ENCODE data around the gene RAB23.

The RAB23 gene

DNA sequence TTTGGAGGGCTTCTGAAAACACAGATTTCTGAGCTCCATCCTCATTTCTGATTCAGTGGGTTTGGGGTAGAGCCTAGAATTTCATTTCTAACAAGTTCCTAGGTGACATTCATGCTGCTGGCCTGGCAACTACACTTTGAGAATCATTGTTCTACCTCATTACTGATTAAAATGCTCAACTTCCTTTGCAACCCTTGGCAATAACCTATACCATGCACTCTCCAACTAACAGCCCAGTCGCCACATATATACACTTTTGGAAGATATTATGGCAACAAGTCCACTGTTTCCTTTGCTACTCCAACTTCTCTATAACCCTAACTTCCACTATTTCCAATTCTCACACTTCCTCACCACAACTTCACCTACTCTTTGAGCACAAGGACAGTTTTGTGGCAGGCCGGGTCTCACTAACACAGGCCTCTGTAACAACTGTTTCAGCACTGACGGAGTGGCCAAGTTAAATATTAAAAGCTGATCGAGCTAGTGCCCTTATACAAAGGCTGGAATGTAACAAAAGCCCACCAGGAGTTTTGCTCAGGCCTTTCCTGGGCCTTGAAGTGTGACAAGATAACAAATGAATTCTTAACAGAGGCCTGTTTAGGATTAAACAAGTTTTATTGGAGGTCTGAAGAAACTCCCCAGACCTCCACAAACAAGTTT lies 32.1 kb upstream of the RAB23 start:
- H3K4me3 ChIP-seq (ENCODE audit: low read length in 2 of 2): no peak overlapping the region
- no peaks in the 10 kb centered on the region for H3K27me3 ChIP-seq (ENCODE audit: control insufficient read depth in 3 of 3, insufficient read depth in 3 of 3, low read depth in 1 of 3, low read length in 3 of 3)
- no peak overlapping the region for H2BK12ac ChIP-seq (ENCODE audit: low read length)
- no peak overlapping the region for H3K14ac ChIP-seq (ENCODE audit: low read length)
- peaks cover 7 to 12% of the 10 kb centered on the region in 2 donors for H3K4me1 ChIP-seq (ENCODE audit: control insufficient read depth in 2 of 2, insufficient read depth in 1 of 2, low read depth in 1 of 2, low read length in 2 of 2)
- no peak overlapping the region for H3K27ac ChIP-seq (replicated peaks; ENCODE audit: low read length)
- H3K23ac ChIP-seq (ENCODE audit: low read depth, low read length, poor library complexity): no peak overlapping the region
- no peak overlapping the region for H4K8ac ChIP-seq (ENCODE audit: low read depth, low read length)
- DNase-seq (ENCODE audit: low spot score): no peak
- H3K9me3 ChIP-seq (replicated peaks in 1 of 2; ENCODE audit: control insufficient read depth in 2 of 2, insufficient read depth in 1 of 2, low read depth in 1 of 2, low read length in 2 of 2): no peaks in the 10 kb centered on the region
- H3K36me3 ChIP-seq (replicated peaks in 1 of 2; ENCODE audit: control insufficient read depth in 2 of 2, insufficient read depth in 2 of 2, low read length in 2 of 2): no peaks in the 10 kb centered on the region
- H2BK15ac ChIP-seq (ENCODE audit: low read length): no peak overlapping the region
- H2AFZ ChIP-seq (ENCODE audit: low read length): peak overlapping the region; percentile 75
- no peaks in the 10 kb centered on the region for H3K79me1 ChIP-seq (ENCODE audit: low read depth, low read length)
- no peak overlapping the region for H3K4ac ChIP-seq (ENCODE audit: low read length)
- no peak overlapping the region for H2BK120ac ChIP-seq (ENCODE audit: low read depth, low read length)
- H2BK5ac ChIP-seq (ENCODE audit: low read length): no peak overlapping the region
- no peak overlapping the region for H3K4me2 ChIP-seq (ENCODE audit: insufficient read depth, low read length, poor library complexity, severe bottlenecking)
- H3K9ac ChIP-seq (ENCODE audit: low read depth, low read length, poor library complexity): no peak overlapping the region
- no peak overlapping the region for H3K18ac ChIP-seq (ENCODE audit: low read length)
- H2AK5ac ChIP-seq (ENCODE audit: low read depth, low read length): no peak overlapping the region
- WGBS, 2 donors (ENCODE audit: extremely low coverage in 2 of 2, insufficient read length in 2 of 2, insufficient replicate concordance in 1 of 2): no CpG with 5 or more reads among the region's 4 CpGs
- H4K91ac ChIP-seq (ENCODE audit: low read depth, low read length, poor library complexity): no peak overlapping the region

DNA sequence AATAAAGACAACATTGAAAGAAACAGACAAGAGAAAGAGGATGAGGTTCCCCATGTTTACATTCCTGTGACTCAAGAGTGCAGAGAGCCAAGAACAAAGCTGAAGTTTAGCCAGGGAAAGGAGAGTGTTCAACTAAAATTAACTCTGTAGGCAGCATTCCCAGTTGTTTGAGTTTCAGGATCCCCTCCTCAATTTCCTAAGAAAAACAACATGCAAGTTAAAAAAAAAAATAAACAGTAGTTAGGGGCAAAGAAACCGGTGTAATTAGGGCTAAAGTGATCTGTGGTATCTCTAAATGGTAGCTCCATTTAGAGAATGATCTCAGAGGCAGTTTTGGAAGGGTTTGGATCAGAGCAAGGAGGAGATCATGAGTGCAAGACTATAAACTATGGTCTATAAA lies 30.9 kb upstream of the RAB23 start:
- no peak overlapping the region for H3K27ac ChIP-seq (replicated peaks; ENCODE audit: low read length)

DNA sequence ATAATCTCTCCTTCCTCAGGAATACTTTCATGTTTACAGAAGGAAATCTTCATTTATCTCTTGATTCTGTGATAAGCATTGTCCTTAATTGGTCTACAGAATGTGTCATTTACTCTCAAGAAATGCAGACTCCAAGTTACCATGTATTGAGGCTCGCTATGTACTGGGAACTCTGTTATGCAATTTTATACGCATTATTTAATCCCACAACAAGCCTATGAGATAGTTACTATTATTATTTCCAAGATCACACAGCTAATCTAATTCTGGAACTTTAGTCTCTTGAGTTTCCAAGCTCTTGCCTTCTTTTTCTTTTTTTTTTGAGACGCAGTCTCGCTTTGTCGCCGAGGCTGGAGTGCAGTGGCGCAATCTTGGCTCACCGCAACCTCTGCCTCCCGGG lies 30.0 kb upstream of the RAB23 start:
- Histone ChIP-seq H3K4me2 (ENCODE audit: insufficient read depth, low read length, poor library complexity, severe bottlenecking) (no peak overlapping the region), H3K14ac (ENCODE audit: low read length) (no peak overlapping the region), H3K79me1 (ENCODE audit: low read depth, low read length) (no peaks in the 10 kb centered on the region), H3K27ac (replicated peaks; ENCODE audit: low read length) (no peak overlapping the region), H3K9ac (ENCODE audit: low read depth, low read length, poor library complexity) (no peak overlapping the region), H3K18ac (ENCODE audit: low read length) (no peak overlapping the region), H3K36me3 (replicated peaks in 1 of 2; ENCODE audit: control insufficient read depth in 2 of 2, insufficient read depth in 2 of 2, low read length in 2 of 2) (no peaks in the 10 kb centered on the region), H2BK12ac (ENCODE audit: low read length) (no peak overlapping the region), H4K91ac (ENCODE audit: low read depth, low read length, poor library complexity) (no peak overlapping the region), H2BK5ac (ENCODE audit: low read length) (no peak overlapping the region), H3K27me3 (ENCODE audit: control insufficient read depth in 3 of 3, insufficient read depth in 3 of 3, low read depth in 1 of 3, low read length in 3 of 3) (no peaks in the 10 kb centered on the region), H3K23ac (ENCODE audit: low read depth, low read length, poor library complexity) (no peak overlapping the region), H4K8ac (ENCODE audit: low read depth, low read length) (no peak overlapping the region), H2BK15ac (ENCODE audit: low read length) (no peak overlapping the region), H3K9me3 (replicated peaks in 1 of 2; ENCODE audit: control insufficient read depth in 2 of 2, insufficient read depth in 1 of 2, low read depth in 1 of 2, low read length in 2 of 2) (no peaks in the 10 kb centered on the region), H2AFZ (ENCODE audit: low read length) (no peak overlapping the region), H2AK5ac (ENCODE audit: low read depth, low read length) (no peak overlapping the region), H3K4me3 (ENCODE audit: low read length in 2 of 2) (no peak overlapping the region), H3K4ac (ENCODE audit: low read length) (no peak overlapping the region), H3K4me1 (ENCODE audit: control insufficient read depth in 2 of 2, insufficient read depth in 1 of 2, low read depth in 1 of 2, low read length in 2 of 2) (peaks cover 7 to 12% of the 10 kb centered on the region in 2 donors), H2BK120ac (ENCODE audit: low read depth, low read length) (no peak overlapping the region)
- no peak for DNase-seq (ENCODE audit: low spot score)
- WGBS, 2 donors (ENCODE audit: extremely low coverage in 2 of 2, insufficient read length in 2 of 2, insufficient replicate concordance in 1 of 2): no CpG with 5 or more reads among the region's 9 CpGs

More for the DNA sequence above, 30.9 kb upstream of the RAB23 start:
- no peak overlapping the region for H3K4me2 ChIP-seq (ENCODE audit: insufficient read depth, low read length, poor library complexity, severe bottlenecking)
- H3K23ac ChIP-seq (ENCODE audit: low read depth, low read length, poor library complexity): no peak overlapping the region
- H3K9ac ChIP-seq (ENCODE audit: low read depth, low read length, poor library complexity): no peak overlapping the region
- H3K4me1 ChIP-seq (ENCODE audit: control insufficient read depth in 2 of 2, insufficient read depth in 1 of 2, low read depth in 1 of 2, low read length in 2 of 2): peaks cover 7 to 12% of the 10 kb centered on the region in 2 donors
- WGBS, 2 donors (ENCODE audit: extremely low coverage in 2 of 2, insufficient read length in 2 of 2, insufficient replicate concordance in 1 of 2): no CpG with 5 or more reads among the region's 1 CpG
- no peak overlapping the region for H3K14ac ChIP-seq (ENCODE audit: low read length)
- H3K36me3 ChIP-seq (replicated peaks in 1 of 2; ENCODE audit: control insufficient read depth in 2 of 2, insufficient read depth in 2 of 2, low read length in 2 of 2): no peaks in the 10 kb centered on the region
- H3K4ac ChIP-seq (ENCODE audit: low read length): no peak overlapping the region
- no peak overlapping the region for H2BK5ac ChIP-seq (ENCODE audit: low read length)
- H4K91ac ChIP-seq (ENCODE audit: low read depth, low read length, poor library complexity): no peak overlapping the region
- no peak overlapping the region for H2AK5ac ChIP-seq (ENCODE audit: low read depth, low read length)
- no peak overlapping the region for H4K8ac ChIP-seq (ENCODE audit: low read depth, low read length)
- H3K18ac ChIP-seq (ENCODE audit: low read length): no peak overlapping the region
- no peak overlapping the region for H2BK12ac ChIP-seq (ENCODE audit: low read length)
- H3K9me3 ChIP-seq (replicated peaks in 1 of 2; ENCODE audit: control insufficient read depth in 2 of 2, insufficient read depth in 1 of 2, low read depth in 1 of 2, low read length in 2 of 2): no peaks in the 10 kb centered on the region
- H3K4me3 ChIP-seq (ENCODE audit: low read length in 2 of 2): no peak overlapping the region
- DNase-seq (ENCODE audit: low spot score): no peak
- H2BK120ac ChIP-seq (ENCODE audit: low read depth, low read length): no peak overlapping the region
- no peaks in the 10 kb centered on the region for H3K79me1 ChIP-seq (ENCODE audit: low read depth, low read length)
- H2AFZ ChIP-seq (ENCODE audit: low read length): peak overlapping the region; percentile 3
- no peak overlapping the region for H2BK15ac ChIP-seq (ENCODE audit: low read length)
- no peaks in the 10 kb centered on the region for H3K27me3 ChIP-seq (ENCODE audit: control insufficient read depth in 3 of 3, insufficient read depth in 3 of 3, low read depth in 1 of 3, low read length in 3 of 3)

DNA sequence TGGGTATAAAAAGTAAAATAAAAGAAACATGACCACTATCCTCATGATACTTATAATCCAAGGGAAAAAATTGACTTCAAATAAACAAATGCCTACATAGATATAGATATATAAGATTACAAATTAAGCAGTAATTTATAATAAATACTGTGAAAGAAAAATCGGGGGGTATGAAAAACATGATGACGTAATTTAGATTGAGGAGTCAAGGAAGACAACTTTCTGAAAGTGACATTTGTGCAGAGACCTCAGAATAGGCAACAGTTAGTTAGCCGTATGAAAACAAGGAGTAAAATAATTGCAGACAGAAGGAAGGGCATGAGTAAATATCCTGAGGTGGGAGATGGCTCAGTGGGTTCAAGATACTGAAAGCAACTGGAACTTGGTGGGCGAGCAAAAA lies 28.2 kb upstream of the RAB23 start:
- H3K36me3 ChIP-seq (replicated peaks in 1 of 2; ENCODE audit: control insufficient read depth in 2 of 2, insufficient read depth in 2 of 2, low read length in 2 of 2): no peaks in the 10 kb centered on the region
- WGBS, 2 donors (ENCODE audit: extremely low coverage in 2 of 2, insufficient read length in 2 of 2, insufficient replicate concordance in 1 of 2): no CpG with 5 or more reads among the region's 4 CpGs
- H3K27ac ChIP-seq (replicated peaks; ENCODE audit: low read length): no peak overlapping the region

More for the DNA sequence above, 28.2 kb upstream of the RAB23 start:
- Histone ChIP-seq H2AK5ac (ENCODE audit: low read depth, low read length) (no peak overlapping the region), H2BK120ac (ENCODE audit: low read depth, low read length) (no peak overlapping the region), H3K14ac (ENCODE audit: low read length) (no peak overlapping the region), H3K4me1 (ENCODE audit: control insufficient read depth in 2 of 2, insufficient read depth in 1 of 2, low read depth in 1 of 2, low read length in 2 of 2) (peaks cover 7 to 12% of the 10 kb centered on the region in 2 donors), H3K79me1 (ENCODE audit: low read depth, low read length) (no peaks in the 10 kb centered on the region), H2AFZ (ENCODE audit: low read length) (no peak overlapping the region), H4K8ac (ENCODE audit: low read depth, low read length) (no peak overlapping the region), H3K9me3 (replicated peaks in 1 of 2; ENCODE audit: control insufficient read depth in 2 of 2, insufficient read depth in 1 of 2, low read depth in 1 of 2, low read length in 2 of 2) (no peaks in the 10 kb centered on the region), H3K4ac (ENCODE audit: low read length) (no peak overlapping the region), H3K23ac (ENCODE audit: low read depth, low read length, poor library complexity) (no peak overlapping the region), H3K9ac (ENCODE audit: low read depth, low read length, poor library complexity) (no peak overlapping the region), H3K4me3 (ENCODE audit: low read length in 2 of 2) (no peak overlapping the region), H2BK15ac (ENCODE audit: low read length) (no peak overlapping the region), H2BK12ac (ENCODE audit: low read length) (no peak overlapping the region), H3K18ac (ENCODE audit: low read length) (no peak overlapping the region), H4K91ac (ENCODE audit: low read depth, low read length, poor library complexity) (no peak overlapping the region), H2BK5ac (ENCODE audit: low read length) (no peak overlapping the region), H3K27me3 (ENCODE audit: control insufficient read depth in 3 of 3, insufficient read depth in 3 of 3, low read depth in 1 of 3, low read length in 3 of 3) (no peaks in the 10 kb centered on the region), H3K4me2 (ENCODE audit: insufficient read depth, low read length, poor library complexity, severe bottlenecking) (no peak overlapping the region)
- DNase-seq (ENCODE audit: low spot score): no peak

Data from neuronal stem cell (in vitro differentiated cells).